Measurements from ENCODE around the gene GNAL.
A peak's percentile ranks its signal among the peaks of the same experiment; 100 is the strongest.

The GNAL gene

GRCh38 chr18:11807233-11807632, 118.2 kb downstream of the GNAL start:
- in situ Hi-C loops (cut with HindIII; ENCODE audit: low sequenced_read_pairs), result no loop called here
- peak; percentile 29 for DNase-seq (ENCODE audit: low read depth, low spot score)
- no peak for TF ChIP-seq CTCF (IDR thresholded peaks at IDR 0.05; ENCODE audit: low read depth, low read length)

GRCh38 chr18:11808001-11808855, 119.2 kb downstream of the GNAL start:
- TF ChIP-seq CTCF (IDR thresholded peaks at IDR 0.05; ENCODE audit: low read depth, low read length), result no peak
- peak; percentile 22 for DNase-seq (ENCODE audit: low read depth, low spot score)
- in situ Hi-C loops (cut with HindIII; ENCODE audit: low sequenced_read_pairs), result no loop called here
- no peak overlapping the region for H3K4me3 ChIP-seq (ENCODE audit: low read depth, low read length)

More at GRCh38 chr18:11807233-11807632, 118.2 kb downstream of the GNAL start:
- no peak overlapping the region for H3K4me3 ChIP-seq (ENCODE audit: low read depth, low read length)

- in situ Hi-C loops (cut with HindIII; ENCODE audit: low sequenced_read_pairs), result no loop called here
- no peak for DNase-seq (ENCODE audit: low read depth, low spot score)
Measured at GRCh38 chr18:11809895-11810294, 120.8 kb downstream of the GNAL start.

GRCh38 chr18:11810379-11810778, 121.3 kb downstream of the GNAL start:
- no peak for DNase-seq (ENCODE audit: low read depth, low spot score)
- no peak for TF ChIP-seq CTCF (IDR thresholded peaks at IDR 0.05; ENCODE audit: low read depth, low read length)
- H3K4me3 ChIP-seq (ENCODE audit: low read depth, low read length), result no peak overlapping the region
- in situ Hi-C loops (cut with HindIII; ENCODE audit: low sequenced_read_pairs), result no loop called here

More at GRCh38 chr18:11809895-11810294, 120.8 kb downstream of the GNAL start:
- H3K4me3 ChIP-seq (ENCODE audit: low read depth, low read length), result no peak overlapping the region
- TF ChIP-seq CTCF (IDR thresholded peaks at IDR 0.05; ENCODE audit: low read depth, low read length), result no peak

- no peak overlapping the region for H3K4me3 ChIP-seq (ENCODE audit: low read depth, low read length)
- in situ Hi-C loops (cut with HindIII; ENCODE audit: low sequenced_read_pairs), result no loop called here
- no peak for DNase-seq (ENCODE audit: low read depth, low spot score)
- TF ChIP-seq CTCF (IDR thresholded peaks at IDR 0.05; ENCODE audit: low read depth, low read length), result no peak
Measured at GRCh38 chr18:11811009-11811408, 121.9 kb downstream of the GNAL start.

- in situ Hi-C loops (cut with HindIII; ENCODE audit: low sequenced_read_pairs), result no loop called here
- DNase-seq (ENCODE audit: low read depth, low spot score), result no peak
- TF ChIP-seq CTCF (IDR thresholded peaks at IDR 0.05; ENCODE audit: low read depth, low read length), result no peak
- no peak overlapping the region for H3K4me3 ChIP-seq (ENCODE audit: low read depth, low read length)
Measured at GRCh38 chr18:11817229-11817628, 128.2 kb downstream of the GNAL start.
